GM12878 (cell line): ENCODE measurements around the gene SLC4A2. TPM values are rescaled to one million over a fixed set of nuclear protein-coding genes. Genes with fewer than 3 reads are reported as not detected.

Experiments
- ATAC-seq: fragments of 200-7000 bp; cut with Tn5 transposase; 3 replicates; pipeline ENCODE4 v1.9.1; 2020; ENCODE audit warnings: mild to moderate bottlenecking, moderate library complexity
- BruUV-seq: library from RNA; stranded (reverse); fragments of 400-500 nt; replicated peaks from 2 replicates; lab custom pipeline; 2021; lab: Mats Ljungman, UMichigan
- CTCF ChIA-PET: fragments of 300-600 bp; sonication (Branson Sonifier 250); formaldehyde crosslinking; extraction: SDS; loops from one replicate; lab custom pipeline; 2021; ENCODE audit warnings: inconsistent platforms; lab: Yijun Ruan, JAX
- POLR2A ChIA-PET: fragments of 350-600 bp; formaldehyde crosslinking; extraction: SDS; loops from one replicate; lab custom pipeline; 2021; ENCODE audit warnings: inconsistent platforms; lab: Charles Lee
- RAD21 ChIA-PET: fragments of 300-600 bp; sonication (Branson Sonifier 250); formaldehyde crosslinking; loops from one replicate; lab custom pipeline; 2023; ENCODE audit warnings: antibody characterized with exemption; ENCODE audit not compliant: unreplicated experiment; lab: Charles Lee
- SMC1A ChIA-PET: fragments of 300-600 bp; sonication (Branson Sonifier 250); formaldehyde crosslinking; loops from one replicate; lab custom pipeline; 2023; ENCODE audit not compliant: unreplicated experiment, uncharacterized antibody; lab: Charles Lee
- DNase-seq: peaks from one replicate; pipeline ENCODE4 v3.0.0-alpha.2; 2011; ENCODE audit warnings: low read depth, low spot score
- FAIRE-seq: peaks from 3 replicates; lab custom pipeline; 2011; peaks lifted over from hg19 to GRCh38; lab: Jason Lieb, UNC
- H2AFZ ChIP-seq: 2 replicates; pipeline ENCODE4 v1.6.0; 2011; ENCODE audit warnings: low read depth, low read length, control low read depth; ENCODE audit not compliant: control insufficient read depth
- H3K27ac ChIP-seq: 2 replicates; pipeline ENCODE4 v1.5.1; 2011; ENCODE audit warnings: control low read depth; ENCODE audit not compliant: control insufficient read depth, insufficient read depth
- H3K27me3 ChIP-seq, 2 experiments: replicated peaks in 1 of 2; 2 replicates each; pipeline versions ENCODE4 v1.6.0 to v1.6.1; 2011; ENCODE audit warnings: low read length in 1 of 2; ENCODE audit not compliant: control insufficient read depth in 2 of 2, insufficient read depth in 2 of 2
- H3K36me3 ChIP-seq, 2 experiments: 2 replicates each; pipeline ENCODE4 v1.5.1; 2011; ENCODE audit warnings: low read length in 1 of 2; ENCODE audit not compliant: control insufficient read depth in 2 of 2, insufficient read depth in 2 of 2
- H3K4me1 ChIP-seq: 2 replicates; pipeline ENCODE4 v1.6.1; 2011; ENCODE audit warnings: mild to moderate bottlenecking, low read length, moderate library complexity, mixed read lengths; ENCODE audit not compliant: control insufficient read depth, insufficient read depth
- H3K4me2 ChIP-seq: 2 replicates; pipeline ENCODE4 v1.6.0; 2011; ENCODE audit warnings: control low read depth; ENCODE audit not compliant: control insufficient read depth, insufficient read depth
- H3K4me3 ChIP-seq: fragments of 200-600 bp; sonication (generic); 2 replicates; pipeline ENCODE4 v1.5.1; 2016
- H3K79me2 ChIP-seq: 2 replicates; pipeline ENCODE4 v1.6.0; 2011; ENCODE audit warnings: low read length; ENCODE audit not compliant: control insufficient read depth, insufficient read depth
- H3K9ac ChIP-seq: 2 replicates; pipeline ENCODE4 v1.8.0; 2011; ENCODE audit warnings: low read length, control low read depth, mixed read lengths; ENCODE audit not compliant: control insufficient read depth, insufficient read depth
- H3K9me3 ChIP-seq: replicated peaks from 3 replicates; pipeline ENCODE4 v1.5.1; 2011; ENCODE audit warnings: mild to moderate bottlenecking, low read length; ENCODE audit not compliant: control insufficient read depth, insufficient read depth
- H4K20me1 ChIP-seq: 2 replicates; pipeline ENCODE4 v1.6.0; 2011; ENCODE audit not compliant: control insufficient read depth, insufficient read depth
- ASH2L ChIP-seq: fragments of 300-600, 200-600 bp; sonication (generic); IDR thresholded peaks from 2 replicates; pipeline ENCODE4 v1.6.1; 2017; ENCODE audit warnings: low read depth, mild to moderate bottlenecking, borderline replicate concordance
- CBX3 ChIP-seq: fragments of 200-600 bp; sonication (generic); IDR thresholded peaks from 2 replicates; pipeline ENCODE4 v1.6.1; 2016; ENCODE audit warnings: low read depth, borderline replicate concordance
- E2F8 ChIP-seq: fragments of 450-650 bp; IDR thresholded peaks from 2 replicates; pipeline ENCODE4 v1.6.1; 2018; ENCODE audit warnings: mild to moderate bottlenecking, low read depth, moderate library complexity; ENCODE audit not compliant: partially characterized antibody
- EP300 ChIP-seq, 2 experiments: fragments of 150-350 bp in 1 of 2; IDR thresholded peaks; 2 replicates each; pipeline ENCODE4 v1.6.1; 2011 to 2012; ENCODE audit warnings: low read depth in 2 of 2, low read length in 2 of 2, borderline replicate concordance in 1 of 2, improper control_type of control experiment in 1 of 2, inconsistent platforms in 1 of 2; ENCODE audit not compliant: control insufficient read depth in 1 of 2
- HDAC6 ChIP-seq: fragments of 200-600 bp; sonication (generic); IDR thresholded peaks from one replicate; pipeline ENCODE4 v1.8.0; 2017; ENCODE audit warnings: antibody characterized with exemption; ENCODE audit not compliant: unreplicated experiment
- NBN ChIP-seq: fragments of 450-650 bp; IDR thresholded peaks from 2 replicates; pipeline ENCODE4 v1.6.1; 2016
- NFIC ChIP-seq: IDR thresholded peaks from 2 replicates; pipeline ENCODE4 v1.6.1; 2012; ENCODE audit warnings: low read depth, mild to moderate bottlenecking, inconsistent platforms, low read length, moderate library complexity
- RAD51 ChIP-seq: fragments of 450-650 bp; IDR thresholded peaks from 2 replicates; pipeline ENCODE4 v1.6.1; 2016; ENCODE audit warnings: moderate library complexity, mild to moderate bottlenecking, inconsistent platforms
- SMAD5 ChIP-seq: IDR thresholded peaks from 2 replicates; pipeline ENCODE4 v1.6.1; 2016; ENCODE audit warnings: antibody characterized with exemption, low read depth
- YY1 ChIP-seq: IDR thresholded peaks from 2 replicates; pipeline ENCODE4 v1.6.1; 2011; ENCODE audit warnings: low read depth, mild to moderate bottlenecking, low read length
- ZNF217 ChIP-seq: fragments of 450-650 bp; IDR thresholded peaks from 2 replicates; pipeline ENCODE4 v1.6.1; 2017; ENCODE audit warnings: antibody characterized with exemption, mild to moderate bottlenecking
- ZZZ3 ChIP-seq: IDR thresholded peaks from 2 replicates; pipeline ENCODE4 v1.6.1; 2011; ENCODE audit warnings: low read depth; ENCODE audit not compliant: control insufficient read depth, insufficient read length
- WGBS: methylation state at CpG from one replicate; pipeline ENCODE4 v1.1.6; 2016; ENCODE audit warnings: low lambda C conversion rate; ENCODE audit not compliant: insufficient replicate concordance, insufficient coverage; ENCODE audit errors: missing lambda C conversion rate; 5-methylcytosine and 5-hydroxymethylcytosine counted together
- in situ Hi-C: fragments of 300-500 bp; cut with MboI; formaldehyde crosslinking; loops from 9 replicates; pipeline ENCODE4 v1.14.3; 2018; ENCODE audit warnings: mixed read lengths
- intact Hi-C: fragments of 100-400 bp; cut with micrococcal nuclease; formaldehyde crosslinking; loops from one replicate; pipeline ENCODE4 v1.14.2; 2022; ENCODE audit not compliant: unreplicated experiment
- polyA plus RNA-seq, 11 experiments: library from polyadenylated mRNA; depleted of rRNA in 4 of 11; unstranded in 6 of 11; stranded (reverse) in 5 of 11; fragments of >200 nt; fragmentation: Nextera tagmentation in 4 of 11; fragmentation: Illumina TruSeq in 1 of 11; extraction: Ambion mirVana in 4 of 11; extraction: Trizol in 1 of 11; gene quantifications; 1 replicate in 1 of 11; 2 replicates in 10 of 11; pipeline versions ENCODE4 v1.2.1 to v1.2.3, GENCODE V29; 2011 to 2016; ENCODE audit warnings: inconsistent platforms in 2 of 11, missing spikeins in 2 of 11, low read depth in 1 of 11
- total RNA-seq, 4 experiments: library from RNA; depleted of rRNA in 3 of 4; stranded (reverse); fragments of >200 nt in 3 of 4; fragmentation: Illumina TruSeq in 1 of 4; extraction: Trizol in 1 of 4; gene quantifications; 2 replicates each; pipeline versions ENCODE4 v1.2.1 to v1.2.3, GENCODE V29; 2013 to 2021
- TF ChIP-seq, protein P1 (sequence below): fragments of 450-650 bp; IDR thresholded peaks from 2 replicates; pipeline ENCODE4 v1.6.1; 2017; ENCODE audit warnings: borderline replicate concordance
- TF ChIP-seq, protein P2 (sequence below), 3 experiments: IDR thresholded peaks in 2 of 3; conservative IDR thresholded peaks in 1 of 3; 2 replicates each; pipeline ENCODE4 v1.5.1; 2011; ENCODE audit warnings: low read depth in 3 of 3, low read length in 3 of 3, mild to moderate bottlenecking in 3 of 3, control low read depth in 2 of 3, moderate library complexity in 2 of 3, inconsistent platforms in 1 of 3, mixed read lengths in 1 of 3; ENCODE audit not compliant: control insufficient read depth in 2 of 3, insufficient read depth in 1 of 3; ENCODE audit errors: extremely low read depth in 1 of 3
- TF ChIP-seq, protein P3 (sequence below): fragments of 450-650 bp; IDR thresholded peaks from 2 replicates; pipeline ENCODE4 v1.6.1; 2017; ENCODE audit warnings: mild to moderate bottlenecking

The SLC4A2 gene
- total and polyA plus RNA-seq, 10 of the 15 experiments (the other 5 are each of a cell fraction or from before 2014, with no cell fraction given) = 2.7 to 78.6 (median 30.1) TPM

DNA sequence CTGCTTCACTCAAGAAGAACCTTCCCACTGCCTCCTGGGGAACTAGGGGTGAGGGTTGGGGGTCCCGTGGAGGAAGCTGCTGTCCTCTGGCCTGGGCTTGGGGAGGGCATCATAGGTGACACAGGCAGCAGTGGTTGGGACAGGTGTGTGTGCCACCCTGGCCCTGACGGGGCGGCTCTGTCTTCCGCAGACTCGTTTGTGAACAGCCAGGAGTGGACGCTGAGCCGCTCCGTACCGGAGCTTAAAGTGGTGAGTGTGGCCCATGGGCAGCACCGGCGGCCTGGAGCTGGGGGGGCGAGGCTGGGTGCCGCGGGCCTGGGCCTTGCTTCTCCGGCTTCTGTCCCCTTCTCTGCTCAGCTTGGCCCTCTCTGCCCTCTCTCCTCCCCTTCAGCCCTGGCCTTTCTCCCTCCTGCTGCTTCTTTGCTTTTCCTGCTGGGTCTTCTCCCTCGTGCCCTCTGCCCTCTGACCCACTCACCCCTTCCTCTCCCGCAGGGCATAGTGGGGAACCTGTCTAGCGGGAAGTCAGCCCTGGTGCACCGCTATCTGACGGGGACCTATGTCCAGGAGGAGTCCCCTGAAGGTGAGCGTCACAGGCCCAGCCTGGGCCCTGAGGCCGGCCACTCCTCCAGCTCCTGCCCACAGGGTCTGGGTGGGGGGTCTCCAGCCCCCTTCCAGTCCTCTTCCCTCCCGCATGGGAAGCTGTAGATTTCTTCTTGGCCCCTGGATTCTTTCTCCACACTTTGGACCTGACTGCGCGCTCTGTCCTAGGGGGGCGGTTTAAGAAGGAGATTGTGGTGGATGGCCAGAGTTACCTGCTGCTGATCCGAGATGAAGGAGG lies 57.4 kb downstream of the SLC4A2 start:
- Histone ChIP-seq H3K4me2 (no peak overlapping the region), H3K79me2 (no peaks in the 10 kb centered on the region), H3K9ac (no peak overlapping the region), H3K9me3 (no peaks in the 10 kb centered on the region), H3K4me3 (no peak overlapping the region), H4K20me1 (no peaks in the 10 kb centered on the region; the same call in 1 of the 2 replicates), H3K4me1 (no peaks in the 10 kb centered on the region), H3K27me3 (no peaks in the 10 kb centered on the region), H2AFZ (no peak overlapping the region), H3K36me3 (peaks cover 3 to 19% of the 10 kb centered on the region in 2 experiments; a peak in 3 of 4 replicates), H3K27ac (no peak overlapping the region)
- no peak for ATAC-seq
- CTCF ChIA-PET = interaction anchor here (1.2 kb wide), 1 partner anchor 27 kb away, joined by 3 read pairs; no protein-coding TSS in a partner anchor
- SMC1A ChIA-PET = no interaction called here
- intact Hi-C loops (no loop called here), in situ Hi-C loops (no loop called here)
- POLR2A ChIA-PET = no interaction called here
- FAIRE-seq = no peak
- RAD21 ChIA-PET = no interaction called here
- DNase-seq = no peak
- 90% methylated on average over 26 of the region's 27 CpGs for WGBS
- no TSS peak for BruUV-seq
- no peak for TF ChIP-seq EP300 (IDR thresholded peaks at IDR 0.05; ENCODE audit: borderline replicate concordance in 1 of 2, control insufficient read depth in 1 of 2, low read depth in 2 of 2, low read length in 2 of 2)
- TF ChIP-seq, protein P1, sequence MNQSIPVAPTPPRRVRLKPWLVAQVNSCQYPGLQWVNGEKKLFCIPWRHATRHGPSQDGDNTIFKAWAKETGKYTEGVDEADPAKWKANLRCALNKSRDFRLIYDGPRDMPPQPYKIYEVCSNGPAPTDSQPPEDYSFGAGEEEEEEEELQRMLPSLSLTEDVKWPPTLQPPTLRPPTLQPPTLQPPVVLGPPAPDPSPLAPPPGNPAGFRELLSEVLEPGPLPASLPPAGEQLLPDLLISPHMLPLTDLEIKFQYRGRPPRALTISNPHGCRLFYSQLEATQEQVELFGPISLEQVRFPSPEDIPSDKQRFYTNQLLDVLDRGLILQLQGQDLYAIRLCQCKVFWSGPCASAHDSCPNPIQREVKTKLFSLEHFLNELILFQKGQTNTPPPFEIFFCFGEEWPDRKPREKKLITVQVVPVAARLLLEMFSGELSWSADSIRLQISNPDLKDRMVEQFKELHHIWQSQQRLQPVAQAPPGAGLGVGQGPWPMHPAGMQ = no peak
- no peak for TF ChIP-seq ZZZ3
- TF ChIP-seq RAD51 = no peak
- no peak for TF ChIP-seq SMAD5
- TF ChIP-seq HDAC6 = no peak
- TF ChIP-seq NFIC = no peak
- TF ChIP-seq, protein P2, sequence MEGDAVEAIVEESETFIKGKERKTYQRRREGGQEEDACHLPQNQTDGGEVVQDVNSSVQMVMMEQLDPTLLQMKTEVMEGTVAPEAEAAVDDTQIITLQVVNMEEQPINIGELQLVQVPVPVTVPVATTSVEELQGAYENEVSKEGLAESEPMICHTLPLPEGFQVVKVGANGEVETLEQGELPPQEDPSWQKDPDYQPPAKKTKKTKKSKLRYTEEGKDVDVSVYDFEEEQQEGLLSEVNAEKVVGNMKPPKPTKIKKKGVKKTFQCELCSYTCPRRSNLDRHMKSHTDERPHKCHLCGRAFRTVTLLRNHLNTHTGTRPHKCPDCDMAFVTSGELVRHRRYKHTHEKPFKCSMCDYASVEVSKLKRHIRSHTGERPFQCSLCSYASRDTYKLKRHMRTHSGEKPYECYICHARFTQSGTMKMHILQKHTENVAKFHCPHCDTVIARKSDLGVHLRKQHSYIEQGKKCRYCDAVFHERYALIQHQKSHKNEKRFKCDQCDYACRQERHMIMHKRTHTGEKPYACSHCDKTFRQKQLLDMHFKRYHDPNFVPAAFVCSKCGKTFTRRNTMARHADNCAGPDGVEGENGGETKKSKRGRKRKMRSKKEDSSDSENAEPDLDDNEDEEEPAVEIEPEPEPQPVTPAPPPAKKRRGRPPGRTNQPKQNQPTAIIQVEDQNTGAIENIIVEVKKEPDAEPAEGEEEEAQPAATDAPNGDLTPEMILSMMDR (IDR thresholded peaks at IDR 0.05 in 2 of 3, conservative IDR thresholded peaks at IDR 0.05 in 1 of 3; ENCODE audit: control insufficient read depth in 2 of 3, extremely low read depth in 1 of 3, insufficient read depth in 1 of 3, low read depth in 3 of 3, low read length in 3 of 3) = no peak
- no peak for TF ChIP-seq YY1
- no peak for TF ChIP-seq E2F8
- TF ChIP-seq ZNF217 = no peak
- TF ChIP-seq NBN = no peak
- TF ChIP-seq, protein P3, sequence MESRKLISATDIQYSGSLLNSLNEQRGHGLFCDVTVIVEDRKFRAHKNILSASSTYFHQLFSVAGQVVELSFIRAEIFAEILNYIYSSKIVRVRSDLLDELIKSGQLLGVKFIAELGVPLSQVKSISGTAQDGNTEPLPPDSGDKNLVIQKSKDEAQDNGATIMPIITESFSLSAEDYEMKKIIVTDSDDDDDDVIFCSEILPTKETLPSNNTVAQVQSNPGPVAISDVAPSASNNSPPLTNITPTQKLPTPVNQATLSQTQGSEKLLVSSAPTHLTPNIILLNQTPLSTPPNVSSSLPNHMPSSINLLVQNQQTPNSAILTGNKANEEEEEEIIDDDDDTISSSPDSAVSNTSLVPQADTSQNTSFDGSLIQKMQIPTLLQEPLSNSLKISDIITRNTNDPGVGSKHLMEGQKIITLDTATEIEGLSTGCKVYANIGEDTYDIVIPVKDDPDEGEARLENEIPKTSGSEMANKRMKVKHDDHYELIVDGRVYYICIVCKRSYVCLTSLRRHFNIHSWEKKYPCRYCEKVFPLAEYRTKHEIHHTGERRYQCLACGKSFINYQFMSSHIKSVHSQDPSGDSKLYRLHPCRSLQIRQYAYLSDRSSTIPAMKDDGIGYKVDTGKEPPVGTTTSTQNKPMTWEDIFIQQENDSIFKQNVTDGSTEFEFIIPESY = no peak
- TF ChIP-seq ASH2L = no peak
- no peak for TF ChIP-seq CBX3
